ENCODE data around the gene RBM39.

RBM39 gene

DNA sequence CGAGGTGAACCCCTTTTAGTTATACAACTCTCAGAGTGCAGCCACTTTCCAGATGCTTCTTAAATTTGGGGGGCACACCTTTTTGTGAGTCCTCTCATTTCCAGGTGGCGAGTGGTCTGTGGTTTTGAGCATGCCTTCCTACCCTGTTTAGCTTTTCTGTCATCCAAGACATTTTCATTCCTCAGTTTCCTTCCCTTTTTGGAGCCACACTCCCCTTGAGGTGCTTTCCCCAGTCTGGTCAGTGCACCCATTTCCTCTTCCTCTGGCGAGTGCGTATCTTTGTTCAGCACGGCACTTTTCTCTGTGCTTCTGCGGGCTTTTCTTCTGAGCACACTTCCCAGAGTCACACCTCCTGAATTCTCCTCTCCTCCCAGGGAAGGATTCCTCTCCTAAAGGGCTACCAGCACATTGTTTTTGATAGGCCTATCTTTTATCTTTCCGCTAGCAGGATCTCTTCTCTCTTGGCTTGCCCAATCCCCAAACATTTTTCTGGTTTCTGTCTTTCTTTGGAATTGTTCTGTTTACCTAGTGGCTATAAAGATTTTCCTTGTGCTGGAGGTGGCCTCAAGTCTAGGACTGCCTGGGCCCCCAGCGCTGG is 31.2 kb upstream of the RBM39 start:
- DNase-seq (ENCODE audit: low spot score), result peak; percentile 41
- TF ChIP-seq, protein P1, sequence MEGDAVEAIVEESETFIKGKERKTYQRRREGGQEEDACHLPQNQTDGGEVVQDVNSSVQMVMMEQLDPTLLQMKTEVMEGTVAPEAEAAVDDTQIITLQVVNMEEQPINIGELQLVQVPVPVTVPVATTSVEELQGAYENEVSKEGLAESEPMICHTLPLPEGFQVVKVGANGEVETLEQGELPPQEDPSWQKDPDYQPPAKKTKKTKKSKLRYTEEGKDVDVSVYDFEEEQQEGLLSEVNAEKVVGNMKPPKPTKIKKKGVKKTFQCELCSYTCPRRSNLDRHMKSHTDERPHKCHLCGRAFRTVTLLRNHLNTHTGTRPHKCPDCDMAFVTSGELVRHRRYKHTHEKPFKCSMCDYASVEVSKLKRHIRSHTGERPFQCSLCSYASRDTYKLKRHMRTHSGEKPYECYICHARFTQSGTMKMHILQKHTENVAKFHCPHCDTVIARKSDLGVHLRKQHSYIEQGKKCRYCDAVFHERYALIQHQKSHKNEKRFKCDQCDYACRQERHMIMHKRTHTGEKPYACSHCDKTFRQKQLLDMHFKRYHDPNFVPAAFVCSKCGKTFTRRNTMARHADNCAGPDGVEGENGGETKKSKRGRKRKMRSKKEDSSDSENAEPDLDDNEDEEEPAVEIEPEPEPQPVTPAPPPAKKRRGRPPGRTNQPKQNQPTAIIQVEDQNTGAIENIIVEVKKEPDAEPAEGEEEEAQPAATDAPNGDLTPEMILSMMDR (IDR thresholded peaks at IDR 0.05; ENCODE audit: extremely low read depth, missing control alignments), result no peak

DNA sequence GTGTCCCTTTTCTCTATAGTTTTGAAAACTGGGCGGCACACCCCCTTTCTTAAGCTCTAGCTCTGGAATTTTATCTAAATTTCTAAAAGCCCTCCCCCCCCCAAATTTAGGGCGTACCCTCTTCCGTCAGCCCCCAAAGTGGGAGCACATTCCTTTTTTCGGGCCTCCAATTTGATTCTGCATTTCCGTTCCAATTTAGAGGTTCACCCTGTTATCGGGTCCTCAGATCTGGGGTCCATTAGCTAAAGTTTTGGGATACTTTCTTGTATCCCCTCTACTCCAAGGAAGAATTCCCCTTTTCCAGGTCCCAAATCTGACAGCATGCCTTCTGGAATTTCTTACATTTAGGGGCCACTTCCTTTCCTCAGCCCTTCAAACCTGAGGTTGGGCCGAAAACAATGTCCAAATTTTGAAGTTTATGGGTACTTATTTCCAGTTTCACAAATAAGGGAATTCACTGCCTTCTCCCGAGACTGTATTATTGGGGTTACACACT is 30.6 kb upstream of the RBM39 start:
- TF ChIP-seq, protein P1 (IDR thresholded peaks at IDR 0.05; ENCODE audit: extremely low read depth, missing control alignments), result no peak
- no peak for DNase-seq (ENCODE audit: low spot score)

DNA sequence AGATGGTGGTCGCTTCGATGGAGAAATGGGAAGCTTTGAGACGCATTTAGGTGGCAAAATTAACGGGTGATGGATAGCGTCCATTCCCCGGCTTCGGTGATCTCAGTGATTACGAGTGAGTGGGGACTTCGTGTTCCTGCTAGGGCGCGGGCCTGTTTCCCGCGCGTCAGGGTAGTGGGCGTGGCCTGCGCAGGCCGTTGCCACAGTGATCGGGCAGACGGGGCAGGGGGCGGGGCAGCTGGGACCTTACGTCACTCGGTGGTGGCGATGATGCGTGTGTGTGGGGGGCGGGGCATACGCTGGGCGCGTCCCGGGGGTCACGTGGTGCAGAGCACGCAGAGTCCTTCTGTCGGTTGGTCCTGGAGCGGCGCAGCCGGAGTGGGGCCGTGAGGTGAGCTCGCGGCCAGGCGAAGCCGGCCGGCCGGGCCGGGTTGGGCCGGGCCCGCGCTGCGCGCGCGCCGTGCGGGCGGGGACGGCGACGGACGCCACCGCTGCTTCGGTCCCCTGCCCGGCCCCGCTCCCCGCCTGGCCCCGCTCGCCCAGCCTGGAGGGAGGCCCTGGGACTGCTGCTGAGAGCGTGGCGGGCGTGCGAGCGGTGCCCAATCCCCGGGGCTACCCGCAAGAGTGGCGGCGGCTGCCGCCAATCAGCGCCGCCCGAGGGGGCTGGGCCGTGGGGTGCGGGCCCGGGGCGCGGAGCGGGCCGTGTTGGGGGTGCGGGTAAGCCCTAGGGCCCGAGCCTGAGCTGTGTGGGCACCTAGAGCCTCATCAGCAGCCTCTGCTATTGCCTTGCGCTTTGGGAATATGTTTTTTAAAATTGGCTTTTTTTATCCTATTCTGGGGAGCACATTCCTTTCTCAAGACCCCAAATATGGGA is 29.9 kb upstream of the RBM39 start, which contains the start of gene PHF20:
Gene PHF20, plus strand, starts transcription at position 327 of the 874 bp plus-strand sequence. CDS start 29,508 bp downstream, outside the sequence.
- DNase-seq (ENCODE audit: low spot score), result peak; percentile 97
- TF ChIP-seq, protein P1 (IDR thresholded peaks at IDR 0.05; ENCODE audit: extremely low read depth, missing control alignments), result no peak

DNA sequence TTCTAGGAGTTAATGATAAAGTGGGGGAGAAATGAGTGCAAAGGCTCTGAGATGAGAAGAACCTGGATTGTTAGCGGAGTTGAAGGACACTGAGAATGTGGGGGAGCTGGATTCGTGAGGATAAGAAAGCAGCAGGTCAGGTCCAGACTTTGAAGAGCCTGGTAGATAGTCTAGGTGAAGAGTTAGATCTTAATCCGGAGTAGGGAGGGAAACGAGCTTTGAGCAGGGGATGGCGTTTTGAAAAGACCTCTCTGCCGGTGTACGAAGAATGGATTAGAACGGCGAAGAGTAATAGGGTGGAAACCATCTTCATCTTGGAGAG is 29.3 kb upstream of the RBM39 start:
- TF ChIP-seq, protein P1 (IDR thresholded peaks at IDR 0.05; ENCODE audit: extremely low read depth, missing control alignments), result no peak
- DNase-seq (ENCODE audit: low spot score), result no peak

DNA sequence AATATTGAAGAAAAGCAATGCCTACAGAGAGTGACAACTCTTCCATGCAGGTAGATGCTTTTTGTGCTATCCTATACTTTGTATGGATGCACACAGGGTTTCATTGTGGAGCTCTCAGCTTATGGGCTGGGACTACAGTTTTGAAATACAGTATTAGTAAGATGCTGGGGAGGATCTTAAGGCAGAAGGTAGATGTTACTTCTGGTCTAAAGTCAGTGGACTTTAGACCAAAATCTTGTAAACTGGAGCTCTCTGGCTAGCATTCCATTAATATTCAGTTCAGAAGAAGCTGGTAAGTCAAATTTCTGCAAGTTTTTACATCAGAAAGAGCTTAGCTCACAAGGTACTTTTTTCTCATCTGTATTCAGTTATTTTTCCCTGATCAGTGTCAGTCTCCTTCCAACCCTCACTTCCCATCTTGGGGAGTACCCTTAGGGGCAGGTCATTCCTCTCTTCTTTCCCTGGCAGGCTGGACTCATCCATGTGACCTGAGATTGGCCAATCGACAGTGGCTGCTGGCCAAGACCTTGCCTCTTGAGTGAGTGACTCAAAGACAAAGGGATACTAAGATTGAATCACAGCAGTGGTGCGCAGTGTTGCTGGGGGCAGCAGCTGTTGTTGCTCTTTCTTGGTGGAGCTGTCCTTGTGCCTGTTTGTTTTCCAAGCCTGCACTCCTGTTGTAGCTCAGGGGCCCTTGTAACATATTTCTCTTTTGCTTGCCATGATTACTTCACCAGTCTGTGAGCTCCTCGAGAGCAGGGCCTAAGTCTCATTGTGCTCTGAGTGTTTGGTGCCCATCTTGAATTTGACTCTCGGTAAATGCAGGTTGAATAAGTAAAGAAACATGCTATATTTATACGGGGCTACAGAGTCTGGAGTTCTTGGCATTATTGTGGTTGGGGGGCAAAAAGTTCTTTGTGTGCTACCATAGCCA is 26.9 kb upstream of the RBM39 start:
- DNase-seq (ENCODE audit: low spot score), result peak; percentile 32
- TF ChIP-seq, protein P1 (IDR thresholded peaks at IDR 0.05; ENCODE audit: extremely low read depth, missing control alignments), result no peak

DNA sequence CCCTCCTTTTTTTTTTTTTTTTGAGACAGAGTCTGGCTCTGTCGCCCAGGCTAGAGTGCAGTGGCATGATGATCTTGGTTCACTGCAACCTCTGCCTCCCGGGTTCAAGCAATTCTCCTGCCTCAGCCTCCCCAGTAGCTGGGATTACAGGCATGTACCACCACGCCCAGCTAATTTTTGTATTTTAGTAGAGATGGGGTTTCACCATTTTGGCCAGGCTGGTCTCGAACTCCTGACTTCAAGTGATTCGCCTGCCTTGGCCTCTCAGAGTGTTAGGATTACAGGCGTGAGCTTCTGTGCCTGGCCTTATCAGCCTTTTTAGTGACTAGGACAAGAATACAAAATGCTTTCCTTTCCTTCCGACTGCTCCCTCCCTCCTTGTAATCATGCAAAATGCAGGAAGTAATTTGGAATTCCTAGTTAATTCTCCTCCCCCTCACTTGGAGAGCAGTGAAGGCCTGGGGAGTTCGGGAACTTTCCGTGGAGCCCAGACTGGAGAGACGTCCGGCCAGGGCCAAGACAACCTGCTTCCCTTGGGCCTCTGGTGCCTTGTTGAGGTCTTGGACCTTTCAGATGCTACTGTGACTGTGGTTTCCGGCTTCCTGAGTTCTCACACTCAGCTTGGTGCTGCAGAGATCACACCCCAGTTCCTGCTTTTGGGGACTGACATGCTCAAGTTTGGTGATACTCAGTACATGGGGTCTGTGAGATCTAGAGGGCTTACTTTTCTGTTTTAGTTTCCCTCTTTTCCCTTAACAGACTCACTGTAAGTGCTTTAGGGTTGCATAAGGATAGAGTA is 25.8 kb upstream of the RBM39 start:
- TF ChIP-seq, protein P1 (IDR thresholded peaks at IDR 0.05; ENCODE audit: extremely low read depth, missing control alignments), result no peak
- peak; percentile 80 for DNase-seq (ENCODE audit: low spot score)

Data from GM20000 (cell line).